Muscle layer of colon (tissue), 2 donors: Measurements from ENCODE around the gene PCDH20.

Experiments
- H3K27ac ChIP-seq: one replicate; pipeline ENCODE4 v1.7.0; 2013; ENCODE audit warnings: low read depth, mild to moderate bottlenecking, low read length, moderate library complexity
- H3K27me3 ChIP-seq, 2 donors: one replicate each; pipeline ENCODE4 v1.7.0; 2013; ENCODE audit warnings: low read length in 2 of 2, mild to moderate bottlenecking in 2 of 2; ENCODE audit not compliant: insufficient read depth in 2 of 2, control insufficient read depth in 1 of 2
- H3K36me3 ChIP-seq: one replicate; pipeline ENCODE4 v1.7.0; 2013; ENCODE audit warnings: mild to moderate bottlenecking, low read length; ENCODE audit not compliant: insufficient read depth
- H3K4me1 ChIP-seq: one replicate; pipeline ENCODE4 v1.7.0; 2013; ENCODE audit warnings: mild to moderate bottlenecking, low read length; ENCODE audit not compliant: insufficient read depth
- H3K4me3 ChIP-seq, 2 donors: one replicate each; pipeline ENCODE4 v1.7.0; 2013; ENCODE audit warnings: low read length in 2 of 2, low read depth in 1 of 2, mild to moderate bottlenecking in 1 of 2, moderate library complexity in 1 of 2
- H3K9ac ChIP-seq: one replicate; pipeline ENCODE4 v1.7.0; 2013; ENCODE audit warnings: low read length
- H3K9me3 ChIP-seq: one replicate; pipeline ENCODE4 v1.7.0; 2013; ENCODE audit warnings: mild to moderate bottlenecking, low read length
- donor health status: abdominal sarcoma.
- donor health status: Adenocarcinoma of cecum.

PCDH20 gene, protein sequence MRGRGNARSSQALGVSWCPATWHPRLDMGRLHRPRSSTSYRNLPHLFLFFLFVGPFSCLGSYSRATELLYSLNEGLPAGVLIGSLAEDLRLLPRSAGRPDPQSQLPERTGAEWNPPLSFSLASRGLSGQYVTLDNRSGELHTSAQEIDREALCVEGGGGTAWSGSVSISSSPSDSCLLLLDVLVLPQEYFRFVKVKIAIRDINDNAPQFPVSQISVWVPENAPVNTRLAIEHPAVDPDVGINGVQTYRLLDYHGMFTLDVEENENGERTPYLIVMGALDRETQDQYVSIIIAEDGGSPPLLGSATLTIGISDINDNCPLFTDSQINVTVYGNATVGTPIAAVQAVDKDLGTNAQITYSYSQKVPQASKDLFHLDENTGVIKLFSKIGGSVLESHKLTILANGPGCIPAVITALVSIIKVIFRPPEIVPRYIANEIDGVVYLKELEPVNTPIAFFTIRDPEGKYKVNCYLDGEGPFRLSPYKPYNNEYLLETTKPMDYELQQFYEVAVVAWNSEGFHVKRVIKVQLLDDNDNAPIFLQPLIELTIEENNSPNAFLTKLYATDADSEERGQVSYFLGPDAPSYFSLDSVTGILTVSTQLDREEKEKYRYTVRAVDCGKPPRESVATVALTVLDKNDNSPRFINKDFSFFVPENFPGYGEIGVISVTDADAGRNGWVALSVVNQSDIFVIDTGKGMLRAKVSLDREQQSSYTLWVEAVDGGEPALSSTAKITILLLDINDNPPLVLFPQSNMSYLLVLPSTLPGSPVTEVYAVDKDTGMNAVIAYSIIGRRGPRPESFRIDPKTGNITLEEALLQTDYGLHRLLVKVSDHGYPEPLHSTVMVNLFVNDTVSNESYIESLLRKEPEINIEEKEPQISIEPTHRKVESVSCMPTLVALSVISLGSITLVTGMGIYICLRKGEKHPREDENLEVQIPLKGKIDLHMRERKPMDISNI

GRCh38 chr13:61415749-61416148, at the start of gene PCDH20:
Gene PCDH20, minus strand, starts transcription at chr13:61415849. Its CDS starts 691 bp downstream, at chr13:61415158.
- H3K9me3 ChIP-seq = no peaks in the 10 kb centered on the region
- H3K4me3 ChIP-seq = peak within 1 kb of the TSS; percentile 33 to 50
- no peak within 1 kb of the TSS for H3K9ac ChIP-seq
- peaks cover 16% of the 10 kb centered on the region for H3K4me1 ChIP-seq
- H3K36me3 ChIP-seq = no peaks in the 10 kb centered on the region
- H3K27ac ChIP-seq = no peak within 1 kb of the TSS
- H3K27me3 ChIP-seq = peaks cover 0 to 7% of the 10 kb centered on the region in 2 donors

GRCh38 chr13:61463024-61463423, 47.4 kb upstream of the PCDH20 start:
- Histone ChIP-seq H3K4me1 (no peaks in the 10 kb centered on the region), H3K9ac (no peak overlapping the region), H3K36me3 (no peaks in the 10 kb centered on the region), H3K27me3 (no peaks in the 10 kb centered on the region), H3K27ac (no peak overlapping the region), H3K4me3 (no peak overlapping the region), H3K9me3 (no peaks in the 10 kb centered on the region)

GRCh38 chr13:61453121-61453520, 37.5 kb upstream of the PCDH20 start:
- Histone ChIP-seq H3K27ac (no peak overlapping the region), H3K4me1 (no peaks in the 10 kb centered on the region), H3K4me3 (no peak overlapping the region), H3K9me3 (no peaks in the 10 kb centered on the region), H3K36me3 (no peaks in the 10 kb centered on the region), H3K27me3 (no peaks in the 10 kb centered on the region), H3K9ac (no peak overlapping the region)

- Histone ChIP-seq H3K9me3 (no peaks in the 10 kb centered on the region), H3K4me3 (no peak overlapping the region), H3K9ac (no peak overlapping the region), H3K27ac (no peak overlapping the region), H3K4me1 (no peaks in the 10 kb centered on the region), H3K36me3 (no peaks in the 10 kb centered on the region), H3K27me3 (no peaks in the 10 kb centered on the region)
Measured at GRCh38 chr13:61432029-61432428, 16.4 kb upstream of the PCDH20 start.

DNA sequence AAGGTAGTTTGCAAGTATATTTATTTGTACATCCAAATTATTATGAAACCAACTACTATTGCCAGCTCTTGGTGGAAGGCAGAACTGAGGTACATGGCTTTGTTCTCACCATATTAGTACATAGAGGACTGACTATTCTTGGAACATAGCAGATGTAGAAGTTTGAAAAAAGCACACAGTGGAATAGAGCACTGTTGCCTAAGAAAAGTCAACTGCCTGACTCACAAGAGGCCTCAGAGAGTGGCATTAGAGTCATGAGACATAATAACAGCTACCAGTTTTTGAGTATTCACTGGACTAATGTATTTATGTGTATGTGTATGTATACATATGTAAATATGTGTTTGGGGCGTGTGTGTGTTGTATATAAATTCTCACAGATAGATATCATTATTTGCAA, 8.3 kb upstream of the PCDH20 start:
- H3K4me1 ChIP-seq = no peaks in the 10 kb centered on the region
- no peak overlapping the region for H3K27ac ChIP-seq
- no peaks in the 10 kb centered on the region for H3K27me3 ChIP-seq
- no peaks in the 10 kb centered on the region for H3K9me3 ChIP-seq
- H3K4me3 ChIP-seq = no peak overlapping the region
- no peak overlapping the region for H3K9ac ChIP-seq
- no peaks in the 10 kb centered on the region for H3K36me3 ChIP-seq

GRCh38 chr13:61417086-61417570, 1.5 kb upstream of the PCDH20 start:
- no peak overlapping the region for H3K9ac ChIP-seq
- H3K4me1 ChIP-seq = peaks cover 16% of the 10 kb centered on the region
- H3K9me3 ChIP-seq = no peaks in the 10 kb centered on the region
- no peaks in the 10 kb centered on the region for H3K36me3 ChIP-seq
- H3K4me3 ChIP-seq = no peak overlapping the region
- H3K27ac ChIP-seq = no peak overlapping the region
- H3K27me3 ChIP-seq = peaks cover 0 to 3% of the 10 kb centered on the region in 2 donors

GRCh38 chr13:61415058-61415721, 459 bp downstream of the PCDH20 start:
- no peaks in the 10 kb centered on the region for H3K9me3 ChIP-seq
- no peak overlapping the region for H3K27ac ChIP-seq
- no peaks in the 10 kb centered on the region for H3K36me3 ChIP-seq
- peaks cover 0 to 7% of the 10 kb centered on the region in 2 donors for H3K27me3 ChIP-seq
- H3K4me1 ChIP-seq = peaks cover 16% of the 10 kb centered on the region
- H3K9ac ChIP-seq = no peak overlapping the region
- H3K4me3 ChIP-seq = peak overlapping the region; percentile 33 to 50

GRCh38 chr13:61414686-61415057, 977 bp downstream of the PCDH20 start:
- Histone ChIP-seq H3K27me3 (peaks cover 0 to 7% of the 10 kb centered on the region in 2 donors), H3K27ac (no peak overlapping the region), H3K4me3 (peak overlapping the region; percentile 33 to 50), H3K9me3 (no peaks in the 10 kb centered on the region), H3K9ac (no peak overlapping the region), H3K36me3 (no peaks in the 10 kb centered on the region), H3K4me1 (peaks cover 16% of the 10 kb centered on the region)

GRCh38 chr13:61413572-61414535, 1.8 kb downstream of the PCDH20 start:
- peaks cover 0 to 7% of the 10 kb centered on the region in 2 donors for H3K27me3 ChIP-seq
- H3K36me3 ChIP-seq = no peaks in the 10 kb centered on the region
- peaks cover 16% of the 10 kb centered on the region for H3K4me1 ChIP-seq
- no peaks in the 10 kb centered on the region for H3K9me3 ChIP-seq
- H3K27ac ChIP-seq = no peak overlapping the region
- H3K9ac ChIP-seq = no peak overlapping the region
- H3K4me3 ChIP-seq = peak overlapping the region; percentile 50 to 62

DNA sequence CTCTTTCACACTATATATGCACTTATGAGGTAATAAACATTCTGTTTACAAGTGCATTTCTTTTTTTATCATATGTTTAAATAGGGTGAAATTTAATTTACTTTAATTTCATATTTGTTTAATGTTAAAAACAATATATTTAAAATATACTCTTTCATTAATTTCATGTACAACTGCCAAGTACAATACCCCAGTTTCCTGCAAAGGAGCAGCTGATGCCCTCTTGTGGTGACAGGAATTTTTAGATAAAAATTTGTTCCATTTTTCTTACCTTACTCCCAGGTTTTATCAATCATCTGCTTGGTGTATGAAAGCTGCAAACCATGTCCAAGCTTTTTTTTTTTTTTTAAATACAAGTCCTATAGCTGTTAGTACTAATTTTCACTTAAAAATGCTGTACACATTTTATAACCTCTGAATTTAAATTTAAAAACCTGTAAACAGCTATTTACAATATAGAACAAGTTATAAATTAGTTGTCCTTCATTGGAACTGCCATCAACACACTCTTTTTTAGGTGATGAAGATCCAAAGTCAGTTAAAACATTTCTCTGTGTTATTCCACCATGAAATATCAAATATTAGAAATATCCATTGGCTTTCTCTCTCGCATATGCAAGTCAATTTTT, 4.9 kb downstream of the PCDH20 start:
- H3K27me3 ChIP-seq = peaks cover 0 to 7% of the 10 kb centered on the region in 2 donors
- H3K27ac ChIP-seq = no peak overlapping the region
- H3K9ac ChIP-seq = no peak overlapping the region
- H3K4me3 ChIP-seq = no peak overlapping the region
- peaks cover 11% of the 10 kb centered on the region for H3K4me1 ChIP-seq
- no peaks in the 10 kb centered on the region for H3K36me3 ChIP-seq
- no peaks in the 10 kb centered on the region for H3K9me3 ChIP-seq
